GM23338 (cell line): ENCODE measurements around the gene INO80C. TPM values are rescaled to one million over a fixed set of nuclear protein-coding genes. Genes with fewer than 3 reads are reported as not detected.

ENCODE experiments used
- ATAC-seq: fragments of 200-7000 bp; cut with Tn5 transposase; 3 replicates; pipeline ENCODE4 v1.9.1; 2020
- DNase-seq: peaks from one replicate; pipeline ENCODE4 v3.0.0-alpha.2; 2015; ENCODE audit warnings: low spot score
- H2AFZ ChIP-seq: fragments of 200-600 bp; sonication (generic); 2 replicates; pipeline ENCODE4 v1.8.0; 2016; ENCODE audit warnings: antibody characterized with exemption, mild to moderate bottlenecking, moderate library complexity
- H3F3A ChIP-seq: fragments of 200-600 bp; sonication (generic); replicated peaks from 2 replicates; pipeline ENCODE4 v1.8.0; 2017; ENCODE audit warnings: antibody characterized with exemption, mixed run types, low read depth
- H3K27ac ChIP-seq: fragments of 200-600 bp; sonication (generic); 2 replicates; pipeline ENCODE4 v1.6.1; 2016; ENCODE audit warnings: low read depth
- H3K27me3 ChIP-seq: fragments of 200-600 bp; sonication (generic); 2 replicates; pipeline ENCODE4 v1.8.0; 2016; ENCODE audit warnings: mild to moderate bottlenecking, mixed run types, moderate library complexity; ENCODE audit not compliant: insufficient read depth
- H3K36me3 ChIP-seq: fragments of 200-600 bp; sonication (generic); 2 replicates; pipeline ENCODE4 v1.8.0; 2016; ENCODE audit warnings: mild to moderate bottlenecking; ENCODE audit not compliant: insufficient read depth
- H3K4me1 ChIP-seq: fragments of 200-600 bp; sonication (generic); 2 replicates; pipeline ENCODE4 v1.8.0; 2016; ENCODE audit warnings: mild to moderate bottlenecking, moderate library complexity; ENCODE audit not compliant: insufficient read depth
- H3K4me2 ChIP-seq: fragments of 200-600 bp; sonication (generic); 2 replicates; pipeline ENCODE4 v1.7.1; 2017; ENCODE audit warnings: mixed run types
- H3K4me3 ChIP-seq: fragments of 200-600 bp; sonication (generic); 2 replicates; pipeline ENCODE4 v1.6.1; 2016; ENCODE audit warnings: mixed run types
- H3K79me2 ChIP-seq: fragments of 200-600 bp; sonication (generic); replicated peaks from 2 replicates; pipeline ENCODE4 v1.8.0; 2017; ENCODE audit warnings: mild to moderate bottlenecking; ENCODE audit not compliant: insufficient read depth
- H3K9me2 ChIP-seq: fragments of 200-600 bp; sonication (generic); 2 replicates; pipeline ENCODE4 v1.8.0; 2017; ENCODE audit not compliant: insufficient read depth
- H4K20me1 ChIP-seq: fragments of 200-600 bp; sonication (generic); replicated peaks from 2 replicates; pipeline ENCODE4 v1.8.0; 2017; ENCODE audit warnings: mild to moderate bottlenecking; ENCODE audit not compliant: insufficient read depth
- H3K27ac Mint-ChIP-seq: 2 replicates; pipeline ENCODE4 v1.8.0; 2020; ENCODE audit warnings: inconsistent platforms, mild to moderate bottlenecking, moderate library complexity, mixed read lengths
- H3K27me3 Mint-ChIP-seq: 3 replicates; pipeline ENCODE4 v1.8.0; 2022; ENCODE audit warnings: low read depth, mild to moderate bottlenecking, moderate library complexity, mixed read lengths, inconsistent platforms; ENCODE audit not compliant: insufficient read depth, poor library complexity
- H3K36me3 Mint-ChIP-seq: 3 replicates; pipeline ENCODE4 v1.8.0; 2021; ENCODE audit warnings: low read depth, mild to moderate bottlenecking, inconsistent platforms, moderate library complexity, mixed read lengths
- H3K4me1 Mint-ChIP-seq: 3 replicates; pipeline ENCODE4 v1.8.0; 2020; ENCODE audit warnings: mild to moderate bottlenecking, inconsistent platforms, mixed read lengths
- H3K4me3 Mint-ChIP-seq: 3 replicates; pipeline ENCODE4 v1.8.0; 2021; ENCODE audit warnings: moderate library complexity, mild to moderate bottlenecking, inconsistent platforms, mixed read lengths
- H3K9me3 Mint-ChIP-seq: 3 replicates; pipeline ENCODE4 v1.8.0; 2020; ENCODE audit warnings: moderate library complexity, mild to moderate bottlenecking, inconsistent platforms, mixed read lengths
- CREB1 ChIP-seq: fragments of 250-450 bp; sonication (Bioruptor Pico); IDR thresholded peaks from 2 replicates; pipeline ENCODE4 v1.5.0; 2020; ENCODE audit warnings: low read depth, mild to moderate bottlenecking, moderate library complexity
- CTCF ChIP-seq, 2 experiments: fragments of 200-600 bp in 1 of 2; sonication (generic) in 1 of 2; conservative IDR thresholded peaks; 2 replicates each; pipeline versions ENCODE4 v1.5.1 to v1.6.1; 2016 to 2017; ENCODE audit warnings: antibody characterized with exemption in 2 of 2, low read depth in 2 of 2, mild to moderate bottlenecking in 2 of 2, moderate library complexity in 1 of 2
- ETS1 ChIP-seq: IDR thresholded peaks from 2 replicates; pipeline ENCODE4 v1.6.1; 2016; ENCODE audit warnings: antibody characterized with exemption
- EZH2 ChIP-seq: fragments of 200-600 bp; sonication (generic); IDR thresholded peaks from one replicate; pipeline ENCODE4 v1.8.0; 2017; ENCODE audit warnings: antibody characterized with exemption, mild to moderate bottlenecking, low read depth; ENCODE audit not compliant: unreplicated experiment
- EZH2phosphoT487 ChIP-seq: fragments of 200-600 bp; sonication (generic); IDR thresholded peaks from one replicate; pipeline ENCODE4 v1.8.1; 2018; ENCODE audit warnings: antibody characterized with exemption; ENCODE audit not compliant: unreplicated experiment
- JUNB ChIP-seq: IDR thresholded peaks from one replicate; pipeline ENCODE4 v1.6.1; 2016; ENCODE audit warnings: antibody characterized with exemption; ENCODE audit not compliant: unreplicated experiment
- NANOG ChIP-seq: IDR thresholded peaks from 2 replicates; pipeline ENCODE4 v1.6.1; 2016; ENCODE audit warnings: antibody characterized with exemption, borderline replicate concordance
- POLR2AphosphoS5 ChIP-seq: IDR thresholded peaks from 2 replicates; pipeline ENCODE4 v1.6.1; 2016; ENCODE audit warnings: antibody characterized with exemption, low read depth
- REST ChIP-seq: IDR thresholded peaks from one replicate; pipeline ENCODE4 v1.6.1; 2018; ENCODE audit warnings: antibody characterized with exemption; ENCODE audit not compliant: unreplicated experiment
- STAT1 ChIP-seq: IDR thresholded peaks from one replicate; pipeline ENCODE4 v1.6.1; 2016; ENCODE audit warnings: antibody characterized with exemption; ENCODE audit not compliant: unreplicated experiment
- ZNF114 ChIP-seq: fragments of 250-450 bp; sonication (Bioruptor Pico); IDR thresholded peaks from 2 replicates; pipeline ENCODE4 v1.5.0; 2020; ENCODE audit warnings: mild to moderate bottlenecking, moderate library complexity
- ZNF331 ChIP-seq: fragments of 250-450 bp; sonication (Bioruptor Pico); IDR thresholded peaks from 2 replicates; pipeline ENCODE4 v1.5.0; 2020; ENCODE audit warnings: low read depth, mild to moderate bottlenecking, moderate library complexity
- ZNF462 ChIP-seq: fragments of 250-450 bp; sonication (Bioruptor Pico); IDR thresholded peaks from 2 replicates; pipeline ENCODE4 v1.5.0; 2020; ENCODE audit warnings: mild to moderate bottlenecking, moderate library complexity
- polyA plus RNA-seq: library from polyadenylated mRNA; unstranded; fragments of >200 nt; fragmentation: Nextera tagmentation; extraction: Ambion mirVana; gene quantifications from 2 replicates; pipeline ENCODE4 v1.2.1, GENCODE V29; 2016
- total RNA-seq: library from RNA; depleted of rRNA; stranded (reverse); fragments of >200 nt; shearing (Covaris generic); gene quantifications from 2 replicates; pipeline ENCODE4 v1.2.3, GENCODE V29; 2014

INO80C gene
- total and polyA plus RNA-seq, 2 experiments from 2014 or later: 16.3 to 52.3 TPM

- peaks cover 51% of the 10 kb centered on the region for H3K36me3 Mint-ChIP-seq
- H3K27ac ChIP-seq: no peak overlapping the region
- no peak for DNase-seq
- H3K4me3 Mint-ChIP-seq: no peak overlapping the region
- no peak for TF ChIP-seq REST
- no peak for TF ChIP-seq NANOG
- no peak for TF ChIP-seq ZNF331 (CRISPR knock-in tag)
- no peak for TF ChIP-seq STAT1
- no peak for TF ChIP-seq EZH2phosphoT487
- TF ChIP-seq CREB1 (CRISPR knock-in tag): no peak
- TF ChIP-seq EZH2: no peak
- no peak for TF ChIP-seq ZNF114 (CRISPR knock-in tag)
- TF ChIP-seq ETS1: no peak
- TF ChIP-seq CTCF (conservative IDR thresholded peaks at IDR 0.05; ENCODE audit: low read depth in 2 of 2): no peak
- no peak for TF ChIP-seq JUNB
- no peak for TF ChIP-seq ZNF462 (CRISPR knock-in tag)
- no peak for TF ChIP-seq POLR2AphosphoS5
- no peaks in the 10 kb centered on the region for H3K9me3 Mint-ChIP-seq
- no peaks in the 10 kb centered on the region for H3K27me3 ChIP-seq
- H3K4me1 ChIP-seq: no peaks in the 10 kb centered on the region
- no peak overlapping the region for H3K4me2 ChIP-seq
- H3F3A ChIP-seq: no peaks in the 10 kb centered on the region
- no peak overlapping the region for H3K27ac Mint-ChIP-seq
- H3K4me1 Mint-ChIP-seq: no peaks in the 10 kb centered on the region
- no peak overlapping the region for H3K4me3 ChIP-seq
- H4K20me1 ChIP-seq: no peaks in the 10 kb centered on the region; the same call in 1 of the 2 replicates
- no peaks in the 10 kb centered on the region; the same call in 1 of the 2 replicates for H3K36me3 ChIP-seq
- H3K9me2 ChIP-seq: no peaks in the 10 kb centered on the region
- H3K79me2 ChIP-seq: peaks cover 12% of the 10 kb centered on the region; the same call in 1 of the 2 replicates
- no peak overlapping the region for H2AFZ ChIP-seq
- no peaks in the 10 kb centered on the region for H3K27me3 Mint-ChIP-seq
- no peak for ATAC-seq
Observed at GRCh38 chr18:35470435-35470834, 27.3 kb downstream of the INO80C start.
